SW 1271 (cell line): ENCODE measurements around the gene CTAGE1.
"Not testable (repeated sequence)": the region's sequence is repeated elsewhere in the genome, so short reads cannot be mapped to it uniquely, and the experiment has no call there.

ENCODE experiments used
- DNase-seq, 2 experiments: peaks; one replicate each; lab custom pipeline; 2025; lab: John Stamatoyannopoulos, UW

The CTAGE1 gene

DNA sequence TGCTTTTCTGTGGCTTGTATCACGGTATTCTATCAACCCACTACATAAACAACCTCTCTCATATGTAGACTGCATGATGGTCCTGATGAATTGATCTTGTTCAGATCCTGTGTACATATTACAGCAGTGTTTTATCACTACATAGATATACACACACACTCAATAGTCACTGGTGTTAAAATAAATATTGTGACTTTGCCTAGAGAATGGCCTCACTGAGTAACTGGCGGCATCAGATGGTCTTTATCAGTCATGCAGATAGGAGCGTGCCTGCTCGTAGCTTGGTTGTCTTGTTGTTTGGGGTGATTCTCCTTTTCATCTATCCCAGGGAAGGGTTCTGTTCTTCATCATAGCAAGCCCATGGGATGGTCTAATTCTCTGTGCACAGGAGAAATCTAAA lies 18.4 kb upstream of the CTAGE1 start:
- DNase-seq, result no peak

- DNase-seq, result no peak
These were observed 17.4 kb upstream of the CTAGE1 start for GRCh38 chr18:22434973-22435608.

DNA sequence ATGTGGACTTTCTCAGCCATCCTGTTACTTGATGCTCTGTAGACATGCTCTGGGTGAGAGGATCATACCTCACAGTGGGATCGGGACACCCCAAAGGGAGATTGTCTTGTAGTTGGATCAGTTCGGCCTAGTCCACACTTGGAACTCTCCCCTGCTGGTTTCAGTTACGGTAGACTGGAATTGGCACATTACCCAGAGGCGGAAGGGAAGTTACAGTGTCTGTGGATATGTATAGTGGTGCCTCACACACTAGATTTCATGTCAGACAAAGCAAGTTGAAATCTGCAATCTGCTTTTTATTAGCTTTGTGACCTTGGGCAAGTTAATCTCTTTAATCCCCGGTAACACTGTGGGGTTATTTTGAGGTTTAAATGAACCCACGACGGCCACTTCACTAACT lies 16.2 kb upstream of the CTAGE1 start:
- no peak for DNase-seq

GRCh38 chr18:22432657-22433137 lies 15.0 kb upstream of the CTAGE1 start:
- no peak for DNase-seq

DNA sequence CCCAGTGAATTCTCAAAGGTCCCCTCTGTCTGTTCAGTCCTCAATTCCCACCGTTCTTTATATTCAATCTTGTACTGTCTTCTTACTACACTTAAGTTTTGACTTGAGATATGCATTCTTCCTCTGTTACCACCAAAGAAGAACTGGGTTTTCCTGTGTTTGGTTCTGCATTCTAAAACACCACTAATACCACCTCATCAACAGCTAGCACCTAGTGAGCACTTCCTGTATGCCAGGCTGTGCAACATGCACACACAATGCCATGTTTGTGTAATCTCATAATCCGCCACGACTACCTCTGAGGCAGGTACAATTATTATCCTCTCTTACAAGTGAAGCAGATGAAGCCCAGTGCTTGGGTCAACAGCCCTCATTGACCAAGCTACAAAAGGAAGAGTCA lies 11.8 kb upstream of the CTAGE1 start:
- no peak for DNase-seq

GRCh38 chr18:22428672-22429071 lies 11.0 kb upstream of the CTAGE1 start:
- DNase-seq, result no peak

DNA sequence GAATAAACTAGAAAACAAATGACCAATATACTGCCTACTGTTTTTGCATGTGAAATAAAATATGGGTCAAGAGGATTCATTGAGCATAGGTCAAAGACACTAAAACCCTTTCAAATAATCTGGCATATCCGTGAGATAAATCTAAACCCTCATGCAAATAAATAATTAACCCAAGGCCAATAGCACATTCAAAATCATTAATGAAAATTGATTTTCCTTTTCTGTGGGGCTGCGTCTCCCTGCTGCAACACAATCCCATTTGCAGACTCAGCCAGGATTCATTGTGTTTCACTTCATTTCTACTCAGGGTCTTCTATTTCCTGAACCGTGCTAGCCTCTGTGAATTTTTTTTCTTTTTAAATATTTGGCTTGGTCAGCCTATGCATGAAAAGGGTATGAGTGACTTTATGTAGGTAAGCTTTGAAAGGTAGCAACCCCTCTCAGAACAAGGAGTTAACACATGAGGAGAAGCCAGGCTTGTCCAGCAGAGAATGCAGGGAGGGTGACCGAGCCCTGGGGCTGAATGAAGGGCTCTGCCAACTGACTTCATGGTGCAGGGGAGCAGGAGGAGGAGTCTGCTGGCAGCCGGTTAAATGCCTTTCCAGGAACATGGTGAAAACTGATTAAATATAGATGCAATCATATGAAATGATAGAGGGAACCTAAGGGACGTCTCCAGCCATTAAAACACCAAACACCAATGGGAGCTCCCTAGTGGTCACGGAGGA lies 10.3 kb upstream of the CTAGE1 start:
- no peak for DNase-seq

DNA sequence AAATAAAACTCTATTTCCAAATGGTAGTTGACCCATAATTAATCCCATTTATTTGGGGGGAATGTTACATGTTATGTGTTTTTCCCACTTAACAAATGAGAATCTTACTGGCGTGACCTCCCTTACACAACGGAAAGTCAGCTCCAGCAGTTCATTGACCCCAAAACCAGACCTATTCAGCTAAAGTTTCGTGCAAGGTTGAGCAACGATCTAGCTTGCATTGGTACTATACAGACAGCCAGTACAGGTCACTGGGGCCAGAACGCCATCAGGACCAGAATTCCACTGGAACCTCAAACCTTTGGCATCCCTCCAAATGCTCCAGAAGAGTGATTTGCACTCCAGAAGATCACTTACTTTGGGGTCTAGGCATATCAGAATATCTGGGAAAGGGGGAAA lies 6.8 kb upstream of the CTAGE1 start:
- DNase-seq, result no peak

- no peak for DNase-seq
These were observed 6.3 kb upstream of the CTAGE1 start for GRCh38 chr18:22423878-22424564.

DNA sequence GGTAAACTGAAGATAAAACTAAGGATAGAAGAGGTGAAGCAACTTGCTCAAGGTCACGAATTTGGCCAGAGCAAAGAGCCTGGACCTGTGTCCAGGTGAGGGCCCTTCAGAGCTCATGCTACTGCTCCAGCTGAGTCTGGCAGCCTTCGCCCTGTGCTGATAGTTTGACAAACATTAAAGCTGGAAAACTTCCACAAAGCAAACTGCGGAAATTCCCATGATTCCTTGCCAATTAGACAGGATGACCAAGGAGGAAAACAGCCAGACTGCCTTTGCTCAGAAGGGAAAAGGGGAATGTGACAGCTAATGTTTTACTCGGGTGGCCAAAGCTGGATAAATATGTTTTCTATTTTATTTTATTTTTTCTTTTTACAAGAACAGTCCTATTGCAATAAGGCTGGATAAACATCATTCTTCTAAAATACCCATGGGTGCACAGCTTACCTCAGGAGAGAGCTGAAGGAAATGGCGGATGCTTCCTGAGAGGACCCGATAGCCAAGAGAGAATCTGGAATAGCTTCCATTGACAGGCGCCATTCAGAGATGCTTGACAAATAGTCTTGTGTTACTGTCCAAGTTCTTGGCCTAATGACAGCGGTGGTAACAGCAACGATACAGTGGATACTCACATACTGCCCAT lies 5.3 kb upstream of the CTAGE1 start:
- DNase-seq, result no peak

GRCh38 chr18:22420652-22421051 lies 2.9 kb upstream of the CTAGE1 start:
- no peak for DNase-seq

DNA sequence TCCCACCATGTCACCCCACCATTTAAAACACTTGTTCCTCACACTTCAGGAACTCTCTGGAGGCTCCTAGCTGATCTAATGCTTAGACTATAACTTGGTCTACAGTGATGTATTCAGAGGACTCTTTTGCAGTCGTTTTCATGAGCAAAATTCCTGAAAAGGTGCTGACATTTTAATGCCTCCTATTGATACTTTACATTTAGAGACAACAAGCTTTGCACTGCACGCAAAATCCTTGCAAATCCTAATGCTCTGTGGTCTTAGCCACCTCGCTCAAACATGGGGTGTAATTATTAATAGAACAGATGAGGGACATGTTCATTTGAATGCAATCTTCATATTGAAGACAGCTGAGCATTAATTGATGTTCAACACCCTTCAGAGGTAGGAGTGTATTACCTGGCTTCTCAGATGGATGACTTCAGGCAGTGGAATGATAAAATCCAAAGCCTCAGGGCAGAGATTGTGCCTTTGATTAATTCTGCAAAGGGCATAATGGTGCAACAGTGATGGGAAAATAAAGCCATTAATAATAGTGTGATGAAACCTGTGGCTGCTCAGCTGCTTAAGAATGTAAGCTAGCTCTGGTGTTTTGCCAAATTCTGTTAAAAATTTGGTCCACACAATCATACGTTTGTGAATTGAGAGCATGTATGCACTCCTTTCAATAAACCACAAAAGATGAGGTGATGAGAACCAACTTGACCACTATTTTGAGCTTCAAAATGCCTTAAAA lies 5.4 kb downstream of the CTAGE1 start:
- no peak for DNase-seq

GRCh38 chr18:22411446-22411845 lies 6.3 kb downstream of the CTAGE1 start:
- DNase-seq, result no peak

DNA sequence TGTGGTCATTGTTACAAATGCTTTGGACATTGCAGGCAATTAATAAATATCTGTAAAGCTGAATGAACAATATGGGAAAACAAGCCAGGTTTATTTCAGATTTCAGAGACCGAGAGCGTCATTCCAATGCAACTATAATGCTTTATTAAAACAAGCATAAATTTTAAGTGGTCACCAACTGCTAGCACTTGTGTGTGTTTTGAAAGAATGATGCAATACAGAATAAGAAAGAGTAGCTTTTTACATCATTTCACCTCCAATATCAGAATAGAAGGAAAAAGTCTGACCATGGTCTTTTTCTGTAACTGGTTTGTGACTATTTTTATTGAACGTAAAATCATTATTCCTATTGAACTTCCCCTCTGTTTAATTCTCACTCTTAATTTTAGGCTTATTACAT lies 7.6 kb downstream of the CTAGE1 start:
- no peak for DNase-seq

DNA sequence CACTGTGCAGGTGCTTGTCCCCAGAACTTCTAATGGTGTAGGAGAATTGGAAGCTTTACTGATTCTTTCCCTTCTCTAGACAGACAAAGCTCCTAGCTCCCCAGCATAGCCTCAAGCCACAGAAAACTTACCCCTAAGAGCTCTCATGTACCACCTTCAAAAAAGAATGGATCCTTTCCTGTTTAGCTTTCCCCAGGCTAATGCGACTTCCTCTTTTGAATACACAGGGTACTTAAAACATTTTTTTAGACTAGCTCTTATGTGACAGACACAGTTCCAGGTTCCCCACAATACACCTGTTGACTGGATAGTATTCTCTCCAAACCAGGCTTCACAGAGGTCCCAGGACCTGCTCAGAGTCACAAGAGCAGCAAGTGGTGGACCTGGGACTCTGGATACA lies 8.3 kb downstream of the CTAGE1 start:
- no peak for DNase-seq

- DNase-seq, result no peak
These were observed 9.7 kb downstream of the CTAGE1 start for GRCh38 chr18:22408059-22408458.

DNA sequence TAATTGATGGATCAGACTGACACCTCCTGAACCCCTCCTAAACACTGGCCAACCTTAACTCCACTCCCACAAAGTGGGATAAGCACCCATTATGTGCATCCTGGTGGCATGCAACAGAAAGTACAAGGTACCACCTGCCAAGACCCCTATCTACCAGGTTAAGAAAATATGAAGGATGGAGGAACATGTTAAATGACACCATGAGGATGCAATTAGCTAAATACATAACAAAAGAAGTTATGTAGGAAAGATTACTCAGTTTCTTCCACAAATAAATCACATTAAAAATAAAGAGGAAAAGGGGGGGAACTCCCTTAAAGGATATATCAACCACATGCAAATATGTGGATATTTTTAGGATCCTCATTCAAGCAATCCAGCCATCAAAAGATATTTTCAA lies 12.6 kb downstream of the CTAGE1 start:
- DNase-seq, result no peak

DNA sequence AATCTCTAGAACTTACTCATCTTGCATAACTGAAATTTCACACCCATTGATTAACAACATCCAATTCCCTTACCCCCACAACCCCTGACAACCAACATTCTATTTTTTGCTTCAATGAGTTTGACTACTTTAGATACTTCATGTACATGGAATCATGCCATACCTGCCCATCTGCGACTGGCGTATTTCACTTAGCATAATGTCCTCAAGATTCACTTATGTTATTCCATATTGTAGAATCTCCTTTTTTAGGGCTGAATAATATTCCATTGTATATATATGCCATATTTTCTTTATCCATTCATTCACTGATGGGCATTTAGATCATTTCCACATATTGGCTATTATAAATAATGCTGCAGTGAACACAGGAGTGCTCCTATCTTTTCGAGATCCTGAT lies 13.8 kb downstream of the CTAGE1 start:
- no peak for DNase-seq

GRCh38 chr18:22399949-22400348 lies 17.8 kb downstream of the CTAGE1 start:
- no peak for DNase-seq

DNA sequence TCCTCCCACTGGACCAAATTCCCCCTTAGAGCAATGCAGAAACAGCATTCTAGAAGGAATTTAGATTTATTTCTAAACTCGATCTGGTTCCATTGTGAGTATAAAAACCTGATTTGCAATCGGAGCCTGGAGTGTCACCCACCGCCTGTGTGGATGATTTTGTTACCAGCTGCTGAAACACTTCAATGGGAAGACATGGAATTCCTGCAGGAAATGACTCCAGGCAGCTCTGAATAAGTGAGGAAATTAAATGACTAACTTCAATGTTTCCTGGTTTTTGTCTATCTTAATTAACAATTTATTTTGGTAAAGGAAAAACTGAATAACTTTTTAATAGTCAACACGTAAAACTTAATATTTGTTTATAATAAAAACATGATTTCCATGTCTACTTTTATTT lies 19.3 kb downstream of the CTAGE1 start:
- no peak for DNase-seq

DNA sequence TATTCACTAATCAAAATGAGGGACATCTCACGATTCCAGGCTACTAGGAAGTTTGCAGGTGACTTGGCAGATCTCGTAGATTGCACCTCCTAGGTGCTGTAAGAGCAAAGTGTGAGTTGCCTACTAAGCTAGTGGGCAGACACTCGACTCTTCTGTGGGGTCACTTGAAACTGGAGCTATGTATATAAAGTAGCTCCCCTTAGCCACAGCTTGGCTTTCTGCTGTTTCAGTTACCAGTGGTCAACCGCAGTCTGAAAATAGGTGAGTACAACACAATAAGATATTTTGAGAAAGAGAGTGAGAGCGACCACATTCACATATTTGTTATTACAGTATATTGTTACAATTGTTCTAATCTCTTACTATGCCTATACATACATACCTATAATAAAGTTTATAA lies 23.3 kb downstream of the CTAGE1 start:
- DNase-seq, result no peak

DNA sequence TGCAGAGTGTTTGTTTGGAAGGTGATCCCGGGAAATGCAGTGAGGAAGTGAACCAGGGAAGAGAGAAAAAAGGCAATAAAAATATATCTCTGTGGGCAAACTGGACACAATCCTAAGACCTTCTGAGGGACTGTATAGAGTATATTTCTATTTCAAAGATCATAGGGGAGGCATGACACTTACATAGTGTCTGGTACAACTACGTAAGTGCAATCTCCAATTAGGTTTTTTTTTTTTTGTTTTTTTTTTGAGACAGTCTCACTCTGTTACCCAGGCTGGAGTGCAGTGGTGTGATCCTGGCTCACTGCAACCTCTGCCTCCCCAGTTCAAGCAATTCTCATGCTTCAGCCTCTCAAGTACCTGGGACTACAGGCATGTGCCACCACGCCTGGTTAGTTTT lies 24.6 kb downstream of the CTAGE1 start:
- DNase-seq, result not testable (repeated sequence)
